NCI-H2081 treated with DMSO at 0.1 percent for 48 hours (cell line): ENCODE results near the gene SF3A2.

Experiments used
- DNase-seq: peaks from one replicate; lab custom pipeline; 2025; lab: John Stamatoyannopoulos, UW

SF3A2 gene

DNA sequence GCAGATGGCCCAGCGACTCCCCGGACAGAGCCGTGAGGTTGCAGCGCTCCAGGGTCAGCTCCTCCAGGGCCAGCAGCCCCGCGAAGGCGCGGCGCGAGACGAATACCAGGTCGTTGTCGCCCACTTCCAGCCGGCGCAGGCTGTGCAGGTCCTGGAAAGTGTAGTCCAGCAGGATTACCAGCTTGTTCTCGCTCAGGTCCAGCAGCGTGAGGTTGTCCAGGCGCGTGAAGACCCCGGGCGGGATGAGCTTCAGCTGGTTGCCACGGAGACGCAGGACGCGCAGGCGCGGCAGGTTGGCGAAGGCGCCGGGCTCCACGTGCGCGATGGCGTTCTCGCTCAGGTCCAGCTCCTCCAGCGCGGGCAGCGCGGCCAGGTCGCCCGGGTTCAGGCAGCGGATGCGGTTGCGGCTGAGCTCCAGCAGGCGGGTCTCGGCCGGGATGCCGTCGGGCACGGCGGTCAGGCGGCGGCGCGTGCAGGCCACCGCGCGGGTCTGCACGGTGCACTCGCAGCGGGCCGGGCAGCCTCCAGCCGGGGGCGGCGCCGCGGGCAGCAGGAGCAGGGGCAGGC, 54.6 kb downstream of the SF3A2 start:
- no peak for DNase-seq

- no peak for DNase-seq
These were observed 58.2 kb downstream of the SF3A2 start for GRCh38 chr19:2294687-2295335.

- DNase-seq, result no peak
These were observed 59.5 kb downstream of the SF3A2 start for GRCh38 chr19:2296141-2296540.
